Mesenchymal stem cell (in vitro differentiated cells and primary cell): ENCODE results near the gene MEX3C.

Experiments used
- DNase-seq: peaks from one replicate; pipeline ENCODE4 v3.0.0-alpha.2; 2013
- H2AFZ ChIP-seq: one replicate; pipeline ENCODE4 v1.6.1; 2013; ENCODE audit warnings: low read depth, mild to moderate bottlenecking, control low read depth, inconsistent platforms, low read length, moderate library complexity
- H2AK5ac ChIP-seq: 2 replicates; pipeline ENCODE4 v1.6.1; 2013; ENCODE audit warnings: low read length, moderate library complexity, mild to moderate bottlenecking, inconsistent platforms; ENCODE audit not compliant: severe bottlenecking
- H2BK120ac ChIP-seq: one replicate; pipeline ENCODE4 v1.6.1; 2013; ENCODE audit warnings: low read depth, mild to moderate bottlenecking, inconsistent platforms, low read length, moderate library complexity
- H2BK12ac ChIP-seq, 2 experiments: one replicate each; pipeline ENCODE4 v1.6.1; 2013; ENCODE audit warnings: inconsistent platforms in 2 of 2, low read length in 2 of 2, mild to moderate bottlenecking in 2 of 2, moderate library complexity in 2 of 2, control low read depth in 1 of 2
- H2BK15ac ChIP-seq: one replicate; pipeline ENCODE4 v1.6.1; 2013; ENCODE audit warnings: mild to moderate bottlenecking, low read depth, inconsistent platforms; ENCODE audit not compliant: poor library complexity, severe bottlenecking
- H2BK5ac ChIP-seq: 2 replicates; pipeline ENCODE4 v1.6.1; 2013; ENCODE audit warnings: low read depth, mild to moderate bottlenecking, low read length, control low read depth, inconsistent platforms; ENCODE audit not compliant: poor library complexity, severe bottlenecking
- H3K14ac ChIP-seq, 2 experiments: one replicate each; pipeline ENCODE4 v1.6.1; 2013; ENCODE audit warnings: inconsistent platforms in 2 of 2, low read length in 2 of 2, control low read depth in 1 of 2, mild to moderate bottlenecking in 1 of 2, moderate library complexity in 1 of 2
- H3K18ac ChIP-seq, 2 experiments: one replicate each; pipeline ENCODE4 v1.6.1; 2013; ENCODE audit warnings: inconsistent platforms in 2 of 2, low read length in 2 of 2, control low read depth in 1 of 2, low read depth in 1 of 2, mild to moderate bottlenecking in 1 of 2
- H3K23ac ChIP-seq, 2 experiments: one replicate each; pipeline ENCODE4 v1.6.1; 2013; ENCODE audit warnings: inconsistent platforms in 2 of 2, low read length in 2 of 2, mild to moderate bottlenecking in 2 of 2, moderate library complexity in 2 of 2, control low read depth in 1 of 2
- H3K27ac ChIP-seq: 2 replicates; pipeline ENCODE4 v1.5.1; 2013; ENCODE audit warnings: mild to moderate bottlenecking, moderate library complexity, low read length, control low read depth, inconsistent platforms; ENCODE audit not compliant: poor library complexity, severe bottlenecking
- H3K27me3 ChIP-seq, 2 experiments: 2 replicates each; pipeline versions ENCODE4 v1.6.1 to v1.7.0; 2013; ENCODE audit warnings: low read length in 2 of 2, mild to moderate bottlenecking in 2 of 2, moderate library complexity in 2 of 2, control low read depth in 1 of 2, inconsistent platforms in 1 of 2; ENCODE audit not compliant: control insufficient read depth in 1 of 2, insufficient read depth in 1 of 2
- H3K36me3 ChIP-seq, 2 experiments: 2 replicates each; pipeline versions ENCODE4 v1.6.1 to v1.7.0; 2013; ENCODE audit warnings: low read length in 2 of 2, control low read depth in 1 of 2, inconsistent platforms in 1 of 2, low read depth in 1 of 2, mild to moderate bottlenecking in 1 of 2; ENCODE audit not compliant: insufficient read depth in 2 of 2, control insufficient read depth in 1 of 2
- H3K4ac ChIP-seq, 2 experiments: one replicate each; pipeline ENCODE4 v1.6.1; 2013; ENCODE audit warnings: inconsistent platforms in 2 of 2, low read length in 2 of 2, mild to moderate bottlenecking in 2 of 2, moderate library complexity in 2 of 2, control low read depth in 1 of 2, low read depth in 1 of 2
- H3K4me1 ChIP-seq: 2 replicates; pipeline ENCODE4 v1.6.1; 2013; ENCODE audit warnings: low read depth, low read length, control low read depth; ENCODE audit not compliant: control insufficient read depth, insufficient read depth
- H3K4me2 ChIP-seq: 2 replicates; pipeline ENCODE4 v1.6.1; 2013; ENCODE audit warnings: low read length, mild to moderate bottlenecking, inconsistent platforms; ENCODE audit not compliant: poor library complexity, severe bottlenecking
- H3K4me3 ChIP-seq, 2 experiments: 2 replicates each; pipeline versions ENCODE4 v1.5.1 to v1.7.0; 2013; ENCODE audit warnings: low read length in 2 of 2, mild to moderate bottlenecking in 2 of 2, control low read depth in 1 of 2, low read depth in 1 of 2; ENCODE audit not compliant: insufficient read depth in 1 of 2
- H3K79me1 ChIP-seq: replicated peaks from 2 replicates; pipeline ENCODE4 v1.6.1; 2013; ENCODE audit warnings: mild to moderate bottlenecking, control low read depth, low read length, inconsistent platforms; ENCODE audit not compliant: poor library complexity, severe bottlenecking
- H3K9ac ChIP-seq: 2 replicates; pipeline ENCODE4 v1.7.0; 2013; ENCODE audit warnings: mild to moderate bottlenecking, low read length, moderate library complexity
- H3K9me3 ChIP-seq: 2 replicates; pipeline ENCODE4 v1.7.0; 2013; ENCODE audit warnings: mild to moderate bottlenecking, low read length; ENCODE audit not compliant: control insufficient read depth
- H4K8ac ChIP-seq: one replicate; pipeline ENCODE4 v1.6.1; 2013; ENCODE audit warnings: inconsistent platforms, mild to moderate bottlenecking, low read length, moderate library complexity
- H4K91ac ChIP-seq: one replicate; pipeline ENCODE4 v1.6.1; 2013; ENCODE audit warnings: mild to moderate bottlenecking, low read length, inconsistent platforms
- WGBS: methylation state at CpG from one replicate; pipeline ENCODE4 v1.1.7; 2013; ENCODE audit warnings: mixed read lengths; 5-methylcytosine and 5-hydroxymethylcytosine counted together

The MEX3C gene

GRCh38 chr18:51162617-51163016 is 34.9 kb downstream of the MEX3C start:
- Histone ChIP-seq H2BK5ac (no peak overlapping the region), H3K18ac (no peak overlapping the region), H3K9me3 (no peaks in the 10 kb centered on the region), H3K4me3 (no peak overlapping the region), H3K79me1 (peaks cover 11% of the 10 kb centered on the region), H2BK12ac (no peak overlapping the region), H3K14ac (no peak overlapping the region), H2AK5ac (no peak overlapping the region), H3K4me2 (no peak overlapping the region), H3K36me3 (no peaks in the 10 kb centered on the region), H3K9ac (no peak overlapping the region), H3K23ac (no peak overlapping the region), H3K4me1 (peaks cover 2% of the 10 kb centered on the region), H3K27me3 (no peaks in the 10 kb centered on the region), H4K8ac (no peak overlapping the region), H2AFZ (no peak overlapping the region), H2BK120ac (no peak overlapping the region), H4K91ac (no peak overlapping the region), H3K27ac (no peak overlapping the region), H3K4ac (no peak overlapping the region), H2BK15ac (no peak overlapping the region)
- DNase-seq = no peak
- WGBS = 86% methylated on average over 3 of the region's 3 CpGs

- no peak overlapping the region for H2AK5ac ChIP-seq
- H2BK12ac ChIP-seq = no peak overlapping the region
- no peak for DNase-seq
- no peaks in the 10 kb centered on the region for H3K36me3 ChIP-seq
- H3K9ac ChIP-seq = no peak overlapping the region
- H3K18ac ChIP-seq = no peak overlapping the region
- H4K8ac ChIP-seq = no peak overlapping the region
- no peak overlapping the region for H2BK15ac ChIP-seq
- no peak overlapping the region for H3K4ac ChIP-seq
- no peaks in the 10 kb centered on the region for H3K27me3 ChIP-seq
- no peak overlapping the region for H2AFZ ChIP-seq
- H2BK5ac ChIP-seq = no peak overlapping the region
- no peaks in the 10 kb centered on the region for H3K9me3 ChIP-seq
- 82% methylated on average over 4 of the region's 5 CpGs for WGBS
- peaks cover 3% of the 10 kb centered on the region for H3K79me1 ChIP-seq
- no peak overlapping the region for H3K4me2 ChIP-seq
- no peak overlapping the region for H3K4me3 ChIP-seq
- H2BK120ac ChIP-seq = no peak overlapping the region
- H3K4me1 ChIP-seq = peaks cover 2% of the 10 kb centered on the region
- no peak overlapping the region for H3K23ac ChIP-seq
- no peak overlapping the region for H4K91ac ChIP-seq
- no peak overlapping the region for H3K27ac ChIP-seq
- H3K14ac ChIP-seq = no peak overlapping the region
Observed at GRCh38 chr18:51160646-51161045, 36.8 kb downstream of the MEX3C start.

DNA sequence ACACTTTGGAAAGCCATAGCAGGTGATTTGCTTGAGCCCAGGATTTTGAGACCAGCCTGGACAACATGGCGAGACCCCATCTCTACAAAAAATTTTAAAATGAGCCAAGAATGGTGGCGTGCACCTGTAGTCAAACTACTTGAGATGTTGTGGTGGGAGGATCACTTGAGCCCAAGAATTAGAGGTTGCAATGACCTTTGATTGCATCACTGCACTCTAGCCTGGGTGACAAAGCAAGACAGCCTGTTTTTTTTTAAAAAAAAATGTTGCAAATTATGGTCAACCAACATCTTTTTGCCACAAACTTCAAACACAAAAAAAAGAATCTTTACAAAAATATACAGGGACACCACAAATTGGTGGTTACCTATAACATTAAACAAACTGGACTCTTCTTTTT is 40.3 kb downstream of the MEX3C start:
- Histone ChIP-seq H3K4ac (no peak overlapping the region), H3K79me1 (peaks cover 3% of the 10 kb centered on the region), H2BK15ac (no peak overlapping the region), H2BK12ac (no peak overlapping the region), H3K9ac (no peak overlapping the region), H3K9me3 (no peaks in the 10 kb centered on the region), H2BK120ac (no peak overlapping the region), H2AFZ (no peak overlapping the region), H4K8ac (no peak overlapping the region), H3K27ac (no peak overlapping the region), H2BK5ac (no peak overlapping the region), H3K14ac (no peak overlapping the region), H3K4me3 (no peak overlapping the region), H3K36me3 (no peaks in the 10 kb centered on the region), H3K27me3 (no peaks in the 10 kb centered on the region), H3K4me1 (peaks cover 2% of the 10 kb centered on the region), H3K18ac (no peak overlapping the region), H2AK5ac (no peak overlapping the region), H4K91ac (no peak overlapping the region), H3K4me2 (no peak overlapping the region), H3K23ac (no peak overlapping the region)
- 83% methylated on average over 2 of the region's 2 CpGs for WGBS
- no peak for DNase-seq

GRCh38 chr18:51154431-51155063 is 42.9 kb downstream of the MEX3C start:
- Histone ChIP-seq H3K4ac (no peak overlapping the region), H3K9me3 (no peaks in the 10 kb centered on the region), H2AK5ac (no peak overlapping the region), H3K4me1 (peaks cover 5% of the 10 kb centered on the region), H2BK12ac (no peak overlapping the region), H3K36me3 (peaks cover 0 to 3% of the 10 kb centered on the region in 2 experiments), H3K27me3 (no peaks in the 10 kb centered on the region), H3K27ac (no peak overlapping the region), H4K91ac (no peak overlapping the region), H3K23ac (no peak overlapping the region), H3K79me1 (peaks cover 3% of the 10 kb centered on the region), H3K18ac (no peak overlapping the region), H3K14ac (no peak overlapping the region), H2BK5ac (no peak overlapping the region), H2AFZ (no peak overlapping the region), H3K4me2 (no peak overlapping the region), H4K8ac (no peak overlapping the region), H2BK15ac (no peak overlapping the region), H3K9ac (no peak overlapping the region), H3K4me3 (no peak overlapping the region), H2BK120ac (no peak overlapping the region)
- DNase-seq = no peak
- WGBS = 76% methylated on average over 5 of the region's 8 CpGs
